NT2/D1 (cell line): Measurements from ENCODE around the gene RFX8.

Source experiments
- SUZ12 ChIP-seq: IDR thresholded peaks from 2 replicates; pipeline ENCODE4 v1.6.1; 2011; ENCODE audit not compliant: insufficient read length, insufficient read depth; ENCODE audit errors: extremely low read depth
- ZNF274 ChIP-seq: IDR thresholded peaks from 2 replicates; pipeline ENCODE4 v1.6.1; 2011; ENCODE audit warnings: mild to moderate bottlenecking, low read depth, low read length

DNA sequence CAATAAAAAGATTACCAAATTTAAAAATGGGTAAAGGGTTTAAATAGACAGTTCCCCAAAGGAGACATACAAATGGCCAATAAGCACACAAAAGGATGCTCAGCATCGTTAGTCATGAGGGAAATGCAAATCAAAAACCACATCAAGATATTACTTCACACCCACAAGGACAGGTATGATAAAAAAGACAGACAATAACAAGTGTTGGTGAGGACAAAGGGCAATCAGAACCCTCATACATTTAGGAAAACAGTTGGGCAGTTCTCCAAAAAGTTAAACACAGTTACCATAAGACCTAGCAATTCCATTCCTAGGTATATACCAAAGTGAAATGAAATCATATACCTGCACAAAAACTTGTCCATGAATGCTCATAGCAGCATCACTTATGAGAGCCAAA is 102.1 kb downstream of the RFX8 start:
- TF ChIP-seq SUZ12: no peak
- no peak for TF ChIP-seq ZNF274
